HG03039 (cell line): ENCODE results near the gene NRP2.

Experiments
- ATAC-seq: cut with Tn5 transposase; IDR thresholded peaks from one replicate; pipeline ENCODE4 v1.9.1; 2021; ENCODE audit warnings: mild to moderate bottlenecking, moderate library complexity; ENCODE audit not compliant: unreplicated experiment

The NRP2 gene

GRCh38 chr2:205659922-205660321, 22.4 kb upstream of the NRP2 start:
- no peak for ATAC-seq

- ATAC-seq, result peak; percentile 71
Measured at GRCh38 chr2:205660521-205661124, 21.7 kb upstream of the NRP2 start.

- ATAC-seq, result no peak
Measured at GRCh38 chr2:205661281-205661680, 21.0 kb upstream of the NRP2 start.

GRCh38 chr2:205662206-205662965, 19.9 kb upstream of the NRP2 start:
- ATAC-seq, result no peak

GRCh38 chr2:205665791-205666190, 16.5 kb upstream of the NRP2 start:
- ATAC-seq, result no peak

GRCh38 chr2:205670292-205670691, 12.0 kb upstream of the NRP2 start:
- no peak for ATAC-seq

GRCh38 chr2:205673312-205673711, 9.0 kb upstream of the NRP2 start:
- no peak for ATAC-seq

GRCh38 chr2:205675861-205676516, 6.3 kb upstream of the NRP2 start:
- ATAC-seq, result no peak

GRCh38 chr2:205678541-205679142, 3.7 kb upstream of the NRP2 start:
- ATAC-seq, result no peak

- ATAC-seq, result no peak
Measured at GRCh38 chr2:205679410-205680009, 2.8 kb upstream of the NRP2 start.

- ATAC-seq, result peak; percentile 52
Measured at GRCh38 chr2:205680067-205680466, 2.2 kb upstream of the NRP2 start.

- ATAC-seq, result no peak
Measured at GRCh38 chr2:205680903-205681302, 1.4 kb upstream of the NRP2 start.

GRCh38 chr2:205681401-205682238, 681 bp upstream of the NRP2 start:
- ATAC-seq, result peak; percentile 25

- ATAC-seq, result no peak
Measured at GRCh38 chr2:205682971-205683501, 735 bp downstream of the NRP2 start.

GRCh38 chr2:205683502-205684367, 1.4 kb downstream of the NRP2 start:
- no peak for ATAC-seq

GRCh38 chr2:205684871-205685313, 2.6 kb downstream of the NRP2 start:
- ATAC-seq, result no peak

GRCh38 chr2:205685314-205686055, 3.2 kb downstream of the NRP2 start:
- no peak for ATAC-seq

- ATAC-seq, result no peak
Measured at GRCh38 chr2:205686056-205686782, 3.9 kb downstream of the NRP2 start.
